SW480 (cell line): Measurements from ENCODE around the gene CHKA.

ENCODE experiments used
- DNase-seq: peaks from one replicate; pipeline ENCODE4 v3.0.0-alpha.2; 2016; ENCODE audit warnings: low spot score

The CHKA gene

GRCh38 chr11:68142441-68143309 lies 21.5 kb upstream of the CHKA start:
- no peak for DNase-seq

- no peak for DNase-seq
Observed at GRCh38 chr11:68142028-68142412, 20.8 kb upstream of the CHKA start.

- DNase-seq: no peak
Observed at GRCh38 chr11:68141246-68142027, 20.2 kb upstream of the CHKA start.

- no peak for DNase-seq
Observed at GRCh38 chr11:68140496-68141245, 19.5 kb upstream of the CHKA start.

GRCh38 chr11:68138237-68138636 lies 17.0 kb upstream of the CHKA start:
- DNase-seq: no peak

GRCh38 chr11:68137833-68138232 lies 16.6 kb upstream of the CHKA start:
- no peak for DNase-seq

- no peak for DNase-seq
Observed at GRCh38 chr11:68136866-68137265, 15.7 kb upstream of the CHKA start.

GRCh38 chr11:68135161-68135560 lies 14.0 kb upstream of the CHKA start:
- DNase-seq: no peak

GRCh38 chr11:68133761-68134160 lies 12.6 kb upstream of the CHKA start:
- no peak for DNase-seq

GRCh38 chr11:68130121-68130520 lies 8.9 kb upstream of the CHKA start:
- DNase-seq: no peak

- DNase-seq: no peak
Observed at GRCh38 chr11:68128682-68129327, 7.6 kb upstream of the CHKA start.

- no peak for DNase-seq
Observed at GRCh38 chr11:68127714-68128681, 6.8 kb upstream of the CHKA start.

GRCh38 chr11:68125164-68125563 lies 4.0 kb upstream of the CHKA start:
- DNase-seq: no peak

GRCh38 chr11:68122936-68123539 lies 1.9 kb upstream of the CHKA start:
- peak; percentile 94 for DNase-seq

GRCh38 chr11:68120273-68121066 lies 718 bp downstream of the CHKA start:
- DNase-seq: peak; percentile 35

- DNase-seq: no peak
Observed at GRCh38 chr11:68118706-68119448, 2.3 kb downstream of the CHKA start.

GRCh38 chr11:68117853-68118470 lies 3.2 kb downstream of the CHKA start:
- no peak for DNase-seq

- DNase-seq: no peak
Observed at GRCh38 chr11:68116974-68117373, 4.2 kb downstream of the CHKA start.
